Panc1 (cell line): ENCODE measurements around the gene CES1. TPM values are rescaled to one million over a fixed set of nuclear protein-coding genes. Genes with fewer than 3 reads are reported as not detected.
"Not testable (repeated sequence)": the region's sequence is repeated elsewhere in the genome, so short reads cannot be mapped to it uniquely, and the experiment has no call there.

Experiments
- ATAC-seq: fragments of 200-7000 bp; cut with Tn5 transposase; 2 replicates; pipeline ENCODE4 v1.9.1; 2020; ENCODE audit warnings: mild to moderate bottlenecking, moderate library complexity
- BruUV-seq: library from RNA; stranded (reverse); fragments of 400-500 nt; replicated peaks from 2 replicates; lab custom pipeline; 2021; lab: Mats Ljungman, UMichigan
- CTCF ChIA-PET: fragments of 300-600 bp; sonication (Branson Sonifier 250); formaldehyde crosslinking; loops from one replicate; lab custom pipeline; 2022; ENCODE audit warnings: antibody characterized with exemption; lab: Charles Lee
- POLR2A ChIA-PET: fragments of 300-600 bp; sonication (Branson Sonifier 250); formaldehyde crosslinking; loops from one replicate; lab custom pipeline; 2022; ENCODE audit warnings: antibody characterized with exemption; lab: Charles Lee
- DNase-seq: peaks from one replicate; pipeline ENCODE4 v3.0.0-alpha.2; 2010; ENCODE audit warnings: low read depth, low spot score
- H3K27ac ChIP-seq: 2 replicates; pipeline ENCODE4 v1.5.1; 2011; ENCODE audit warnings: mild to moderate bottlenecking, low read length, inconsistent platforms
- H3K27me3 ChIP-seq: fragments of 200-500 bp; sonication (Bioruptor generic); 2 replicates; pipeline ENCODE4 v1.6.0; 2014; ENCODE audit warnings: low read length, inconsistent platforms; ENCODE audit not compliant: control insufficient read depth, insufficient read depth
- H3K36me3 ChIP-seq: fragments of 200-500 bp; sonication (Bioruptor generic); 2 replicates; pipeline ENCODE4 v1.5.1; 2014; ENCODE audit warnings: inconsistent platforms, mild to moderate bottlenecking, low read length, moderate library complexity; ENCODE audit not compliant: control insufficient read depth, insufficient read depth
- H3K4me1 ChIP-seq: 2 replicates; pipeline ENCODE4 v1.5.1; 2011; ENCODE audit warnings: inconsistent platforms, mild to moderate bottlenecking, low read length, moderate library complexity; ENCODE audit not compliant: control insufficient read depth, insufficient read depth
- H3K4me3 ChIP-seq, 2 experiments: 2 replicates each; pipeline ENCODE4 v1.5.1; 2011 to 2012; ENCODE audit warnings: low read depth in 2 of 2, low read length in 2 of 2, mild to moderate bottlenecking in 2 of 2, inconsistent platforms in 1 of 2, moderate library complexity in 1 of 2
- H3K9me3 ChIP-seq: fragments of 200-500 bp; sonication (Bioruptor generic); 2 replicates; pipeline ENCODE4 v1.5.1; 2014; ENCODE audit warnings: low read depth, mild to moderate bottlenecking, inconsistent platforms, low read length, moderate library complexity; ENCODE audit not compliant: control insufficient read depth, insufficient read depth
- in situ Hi-C: cut with HindIII; loops from 2 replicates; pipeline ENCODE4 v1.10.0; 2016; ENCODE audit warnings: low sequenced_read_pairs, low pct_unique_long_range_greater_than_20kb
- intact Hi-C: fragments of 100-400 bp; cut with micrococcal nuclease; formaldehyde crosslinking; loops from one replicate; pipeline ENCODE4 v1.10.0; 2022; ENCODE audit not compliant: unreplicated experiment
- total RNA-seq: library from RNA; stranded (reverse); gene quantifications from one replicate; pipeline ENCODE4 v1.2.1, GENCODE V29; 2021; ENCODE audit not compliant: unreplicated experiment

CES1 gene
- total RNA-seq, 1 experiment from 2014 or later = 27.5 TPM

DNA sequence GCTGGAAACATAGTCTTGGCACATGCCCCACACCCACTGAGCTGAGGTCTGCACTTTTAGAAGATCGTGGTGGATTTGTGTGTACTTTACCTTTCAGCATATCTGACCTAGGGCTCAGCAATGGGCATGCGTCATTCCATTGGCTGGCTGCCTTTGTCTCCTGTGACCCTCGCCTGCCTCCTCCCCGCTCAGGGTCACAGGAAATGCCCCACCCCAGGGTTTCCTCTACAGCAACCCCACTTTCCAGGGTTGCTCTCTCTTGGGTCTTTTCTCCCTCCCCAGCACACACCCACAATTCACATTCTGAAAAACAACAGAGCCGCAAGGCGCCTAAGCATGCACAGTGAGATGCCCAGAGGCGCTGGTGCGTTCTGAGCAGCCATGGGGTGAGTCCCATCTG lies 29.2 kb downstream of the CES1 start:
- CTCF ChIA-PET, BruUV-seq: not testable (repeated sequence)

DNA sequence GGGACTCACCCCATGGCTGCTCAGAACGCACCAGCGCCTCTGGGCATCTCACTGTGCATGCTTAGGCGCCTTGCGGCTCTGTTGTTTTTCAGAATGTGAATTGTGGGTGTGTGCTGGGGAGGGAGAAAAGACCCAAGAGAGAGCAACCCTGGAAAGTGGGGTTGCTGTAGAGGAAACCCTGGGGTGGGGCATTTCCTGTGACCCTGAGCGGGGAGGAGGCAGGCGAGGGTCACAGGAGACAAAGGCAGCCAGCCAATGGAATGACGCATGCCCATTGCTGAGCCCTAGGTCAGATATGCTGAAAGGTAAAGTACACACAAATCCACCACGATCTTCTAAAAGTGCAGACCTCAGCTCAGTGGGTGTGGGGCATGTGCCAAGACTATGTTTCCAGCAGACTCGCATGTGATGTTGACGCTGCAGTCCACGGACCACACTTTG lies 39.9 kb downstream of the CES1 start:
- H3K27me3 ChIP-seq, H3K27ac ChIP-seq, ATAC-seq, H3K4me1 ChIP-seq, BruUV-seq, in situ Hi-C loops, H3K9me3 ChIP-seq, POLR2A ChIA-PET, H3K36me3 ChIP-seq, H3K4me3 ChIP-seq, CTCF ChIA-PET, DNase-seq, intact Hi-C loops: not testable (repeated sequence)

More for the DNA sequence above, 29.2 kb downstream of the CES1 start:
- H3K9me3 ChIP-seq, H3K27me3 ChIP-seq, H3K4me1 ChIP-seq, in situ Hi-C loops, H3K4me3 ChIP-seq, H3K27ac ChIP-seq, DNase-seq, H3K36me3 ChIP-seq, intact Hi-C loops, ATAC-seq, POLR2A ChIA-PET: not testable (repeated sequence)

GRCh38 chr16:55791512-55791911 lies 41.4 kb downstream of the CES1 start:
- POLR2A ChIA-PET = not testable (repeated sequence)

DNA sequence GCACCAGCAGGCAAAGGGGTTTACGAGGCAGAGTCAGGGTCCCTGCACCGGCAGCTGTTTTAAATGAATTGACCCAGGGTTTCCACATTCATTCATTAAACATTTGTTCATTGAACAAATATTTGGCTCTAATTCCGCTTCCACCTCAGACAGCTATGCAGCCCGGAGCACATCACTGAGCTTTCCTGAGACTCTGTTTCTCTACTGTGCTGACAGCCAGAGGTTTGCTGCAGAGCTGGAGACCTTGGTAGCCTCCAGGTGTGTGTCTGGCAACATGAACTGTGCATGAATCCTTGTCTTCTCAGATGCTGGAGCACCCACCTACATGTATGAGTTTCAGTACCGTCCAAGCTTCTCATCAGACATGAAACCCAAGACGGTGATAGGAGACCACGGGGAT lies 42.7 kb downstream of the CES1 start:
- CTCF ChIA-PET, H3K27ac ChIP-seq, H3K27me3 ChIP-seq, intact Hi-C loops, H3K4me1 ChIP-seq, POLR2A ChIA-PET, in situ Hi-C loops, BruUV-seq, H3K9me3 ChIP-seq, DNase-seq, H3K36me3 ChIP-seq, H3K4me3 ChIP-seq, ATAC-seq: not testable (repeated sequence)

More at GRCh38 chr16:55791512-55791911, 41.4 kb downstream of the CES1 start:
- H3K27ac ChIP-seq, BruUV-seq, H3K27me3 ChIP-seq, intact Hi-C loops, H3K4me1 ChIP-seq, DNase-seq, in situ Hi-C loops, CTCF ChIA-PET, ATAC-seq, H3K4me3 ChIP-seq, H3K36me3 ChIP-seq, H3K9me3 ChIP-seq: not testable (repeated sequence)

- POLR2A ChIA-PET, H3K9me3 ChIP-seq, ATAC-seq, intact Hi-C loops, H3K27me3 ChIP-seq, CTCF ChIA-PET, H3K27ac ChIP-seq, H3K4me1 ChIP-seq, H3K36me3 ChIP-seq, DNase-seq, in situ Hi-C loops, BruUV-seq, H3K4me3 ChIP-seq: not testable (repeated sequence)
Measured at GRCh38 chr16:55782793-55783091, 50.2 kb downstream of the CES1 start.

- H3K4me1 ChIP-seq, H3K9me3 ChIP-seq, H3K27ac ChIP-seq, H3K36me3 ChIP-seq, DNase-seq, H3K4me3 ChIP-seq, intact Hi-C loops, BruUV-seq, ATAC-seq, in situ Hi-C loops, H3K27me3 ChIP-seq, CTCF ChIA-PET, POLR2A ChIA-PET: not testable (repeated sequence)
Measured at GRCh38 chr16:55782091-55782792, 50.7 kb downstream of the CES1 start.

GRCh38 chr16:55781456-55781855 lies 51.4 kb downstream of the CES1 start:
- H3K36me3 ChIP-seq, H3K4me1 ChIP-seq, DNase-seq, H3K4me3 ChIP-seq, ATAC-seq, H3K27ac ChIP-seq, H3K9me3 ChIP-seq, H3K27me3 ChIP-seq, in situ Hi-C loops, intact Hi-C loops, BruUV-seq, POLR2A ChIA-PET, CTCF ChIA-PET: not testable (repeated sequence)
